SK-N-SH treated with all-trans-retinoic acid at 6 μM for 48 hours (cell line): Measurements from ENCODE around the gene PUDP.

Source experiments
- ATAC-seq: fragments of 200-7000 bp; cut with Tn5 transposase; 3 replicates; pipeline ENCODE4 v1.9.1; 2020; ENCODE audit warnings: mild to moderate bottlenecking, moderate library complexity
- ARNTL ChIP-seq: fragments of 450-650 bp; formaldehyde crosslinking; IDR thresholded peaks from 2 replicates; pipeline ENCODE4 v1.5.0; 2020; ENCODE audit warnings: low read depth, mild to moderate bottlenecking, moderate library complexity, borderline replicate concordance
- BACH2 ChIP-seq: fragments of 250-450 bp; sonication (Bioruptor Pico); IDR thresholded peaks from 2 replicates; pipeline ENCODE4 v1.9.0; 2021; ENCODE audit warnings: mild to moderate bottlenecking, borderline replicate concordance
- CREB5 ChIP-seq: fragments of 250-450 bp; sonication (Bioruptor Pico); IDR thresholded peaks from 2 replicates; pipeline ENCODE4 v1.5.1; 2020; ENCODE audit warnings: low read depth, mild to moderate bottlenecking, moderate library complexity
- CSDC2 ChIP-seq: fragments of 250-450 bp; sonication (Bioruptor Pico); IDR thresholded peaks from 2 replicates; pipeline ENCODE4 v1.5.0; 2020; ENCODE audit warnings: mild to moderate bottlenecking, moderate library complexity
- CSRNP3 ChIP-seq: fragments of 250-450 bp; sonication (Bioruptor Pico); IDR thresholded peaks from 2 replicates; pipeline ENCODE4 v1.5.1; 2021; ENCODE audit warnings: mild to moderate bottlenecking, moderate library complexity
- ESRRG ChIP-seq: fragments of 250-450 bp; sonication (Bioruptor Pico); IDR thresholded peaks from 2 replicates; pipeline ENCODE4 v1.6.1; 2021; ENCODE audit warnings: mild to moderate bottlenecking
- GLIS3 ChIP-seq: fragments of 250-450 bp; sonication (Bioruptor Pico); IDR thresholded peaks from 2 replicates; pipeline ENCODE4 v1.5.0; 2020; ENCODE audit warnings: mild to moderate bottlenecking, moderate library complexity
- ISL1 ChIP-seq: fragments of 250-450 bp; sonication (Bioruptor Pico); IDR thresholded peaks from 2 replicates; pipeline ENCODE4 v2.1.2; 2022; ENCODE audit warnings: mild to moderate bottlenecking, moderate library complexity
- OSR1 ChIP-seq: fragments of 250-450 bp; sonication (Bioruptor Pico); IDR thresholded peaks from 2 replicates; pipeline ENCODE4 v1.8.0; 2022; ENCODE audit warnings: moderate library complexity, mild to moderate bottlenecking, inconsistent platforms
- PATZ1 ChIP-seq: fragments of 250-450 bp; sonication (Bioruptor Pico); IDR thresholded peaks from 2 replicates; pipeline ENCODE4 v1.8.0; 2020; ENCODE audit warnings: mild to moderate bottlenecking, moderate library complexity, borderline replicate concordance
- POU6F1 ChIP-seq: fragments of 250-450 bp; sonication (Bioruptor Pico); IDR thresholded peaks from 2 replicates; pipeline ENCODE4 v1.8.0; 2021; ENCODE audit warnings: low read depth, mild to moderate bottlenecking, moderate library complexity, borderline replicate concordance
- PPARA ChIP-seq: fragments of 250-450 bp; sonication (Bioruptor Pico); IDR thresholded peaks from 2 replicates; pipeline ENCODE4 v1.5.0; 2020; ENCODE audit warnings: mild to moderate bottlenecking, borderline replicate concordance
- RARB ChIP-seq: fragments of 250-450 bp; sonication (Bioruptor Pico); IDR thresholded peaks from 2 replicates; pipeline ENCODE4 v1.8.0; 2021; ENCODE audit warnings: mild to moderate bottlenecking, moderate library complexity
- SNAI2 ChIP-seq: fragments of 250-450 bp; sonication (Bioruptor Pico); IDR thresholded peaks from 2 replicates; pipeline ENCODE4 v1.5.0; 2020; ENCODE audit warnings: mild to moderate bottlenecking, moderate library complexity
- TCF4 ChIP-seq: fragments of 250-450 bp; sonication (Bioruptor Pico); IDR thresholded peaks from 2 replicates; pipeline ENCODE4 v1.8.0; 2021; ENCODE audit warnings: mild to moderate bottlenecking, moderate library complexity, borderline replicate concordance
- TOX ChIP-seq: fragments of 250-450 bp; sonication (Bioruptor Pico); IDR thresholded peaks from 2 replicates; pipeline ENCODE4 v1.8.0; 2021; ENCODE audit warnings: mild to moderate bottlenecking, moderate library complexity, borderline replicate concordance
- TSHZ2 ChIP-seq: fragments of 250-450 bp; sonication (Bioruptor Pico); IDR thresholded peaks from 2 replicates; pipeline ENCODE4 v1.5.0; 2020; ENCODE audit warnings: mild to moderate bottlenecking, moderate library complexity
- ZC3H10 ChIP-seq: fragments of 250-450 bp; sonication (Bioruptor Pico); IDR thresholded peaks from 2 replicates; pipeline ENCODE4 v1.5.1; 2021; ENCODE audit warnings: mild to moderate bottlenecking, moderate library complexity
- ZFP3 ChIP-seq: fragments of 250-450 bp; sonication (Bioruptor Pico); IDR thresholded peaks from 2 replicates; pipeline ENCODE4 v1.5.0; 2020; ENCODE audit warnings: mild to moderate bottlenecking, moderate library complexity
- ZFP30 ChIP-seq: fragments of 450-650 bp; formaldehyde crosslinking; IDR thresholded peaks from 2 replicates; pipeline ENCODE4 v1.5.0; 2022; ENCODE audit warnings: mild to moderate bottlenecking, moderate library complexity
- ZNF565 ChIP-seq: fragments of 450-650 bp; formaldehyde crosslinking; conservative IDR thresholded peaks from 2 replicates; pipeline ENCODE4 v1.5.0; 2020; ENCODE audit warnings: low read depth, mild to moderate bottlenecking, moderate library complexity
- ZNF70 ChIP-seq: fragments of 450-650 bp; formaldehyde crosslinking; IDR thresholded peaks from 2 replicates; pipeline ENCODE4 v1.5.0; 2020; ENCODE audit warnings: mild to moderate bottlenecking, moderate library complexity
- ZNF8 ChIP-seq: fragments of 450-650 bp; formaldehyde crosslinking; IDR thresholded peaks from 2 replicates; pipeline ENCODE4 v1.5.0; 2020; ENCODE audit warnings: mild to moderate bottlenecking, moderate library complexity

Gene PUDP

GRCh38 chrX:7120878-7121219 is 27.1 kb downstream of the PUDP start:
- TF ChIP-seq CSRNP3 (CRISPR knock-in tag) = no peak
- no peak for TF ChIP-seq PATZ1 (CRISPR knock-in tag)
- TF ChIP-seq TOX (CRISPR knock-in tag) = no peak

GRCh38 chrX:7119950-7120877 is 27.7 kb downstream of the PUDP start:
- no peak for ATAC-seq
- TF ChIP-seq CREB5 (CRISPR knock-in tag) (no peak), ARNTL (CRISPR knock-in tag) (no peak), GLIS3 (no peak), BACH2 (no peak), PPARA (CRISPR knock-in tag) (no peak), ZFP3 (CRISPR knock-in tag) (no peak), OSR1 (CRISPR knock-in tag) (no peak), ZC3H10 (CRISPR knock-in tag) (no peak), SNAI2 (no peak), RARB (CRISPR knock-in tag) (no peak), CSDC2 (CRISPR knock-in tag) (no peak), ZNF70 (CRISPR knock-in tag) (no peak), POU6F1 (no peak), TCF4 (CRISPR knock-in tag) (no peak)

More at GRCh38 chrX:7120878-7121219, 27.1 kb downstream of the PUDP start:
- ATAC-seq = no peak

- ATAC-seq = no peak
- TF ChIP-seq CREB5 (CRISPR knock-in tag) (no peak), POU6F1 (no peak), SNAI2 (no peak), TOX (CRISPR knock-in tag) (no peak), ZFP30 (no peak), ESRRG (no peak), TSHZ2 (CRISPR knock-in tag) (no peak), ZNF565 (CRISPR knock-in tag) (no peak), OSR1 (CRISPR knock-in tag) (no peak), ZNF70 (CRISPR knock-in tag) (no peak), ZNF8 (CRISPR knock-in tag) (no peak), CSRNP3 (CRISPR knock-in tag) (no peak), RARB (CRISPR knock-in tag) (no peak), CSDC2 (CRISPR knock-in tag) (no peak), GLIS3 (no peak), ISL1 (CRISPR knock-in tag) (no peak)
Observed at GRCh38 chrX:7117587-7117986, 30.4 kb downstream of the PUDP start.
